GM06990 (cell line): ENCODE data around the gene MCCC2.
A peak's percentile ranks its signal among the peaks of the same experiment; 100 is the strongest.

Experiments used
- DNase-seq: peaks from one replicate; pipeline ENCODE4 v3.0.0-alpha.2; 2011; ENCODE audit not compliant: insufficient read length; ENCODE audit errors: extremely low read depth
- H3K27me3 ChIP-seq: replicated peaks from 2 replicates; pipeline ENCODE4 v1.6.0; 2011; ENCODE audit warnings: low read length; ENCODE audit not compliant: control insufficient read depth, insufficient read depth
- H3K36me3 ChIP-seq: 2 replicates; pipeline ENCODE4 v1.5.1; 2011; ENCODE audit warnings: low read length; ENCODE audit not compliant: control insufficient read depth, insufficient read depth
- H3K4me3 ChIP-seq: replicated peaks from 2 replicates; pipeline ENCODE4 v1.5.1; 2011; ENCODE audit warnings: low read depth, mild to moderate bottlenecking, control low read depth, low read length
- TF ChIP-seq, protein P1 (sequence below): IDR thresholded peaks from 2 replicates; pipeline ENCODE4 v1.5.1; 2011; ENCODE audit warnings: low read length, control low read depth, mild to moderate bottlenecking, inconsistent platforms; ENCODE audit not compliant: insufficient read depth, poor library complexity, severe bottlenecking

MCCC2 gene

DNA sequence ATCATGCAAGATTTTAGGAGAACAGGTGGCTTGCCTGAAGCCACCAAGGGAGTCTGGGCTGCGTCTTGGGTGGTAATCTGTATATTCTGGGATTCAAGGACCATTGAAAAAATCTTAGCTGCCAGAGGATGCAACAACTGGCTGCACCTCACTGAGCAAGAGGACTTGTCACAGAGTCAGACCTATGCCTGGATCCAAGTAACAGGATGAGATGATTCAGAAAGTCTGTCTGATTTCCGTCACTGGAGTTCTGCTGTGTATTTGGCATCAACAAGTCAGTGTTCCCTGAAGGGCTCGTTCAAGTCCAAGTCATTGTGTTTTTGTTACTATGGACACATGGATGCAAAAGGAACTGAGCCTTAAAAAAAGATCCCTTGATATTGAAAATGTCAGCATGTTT, 94.2 kb downstream of the MCCC2 start:
- TF ChIP-seq, protein P1, sequence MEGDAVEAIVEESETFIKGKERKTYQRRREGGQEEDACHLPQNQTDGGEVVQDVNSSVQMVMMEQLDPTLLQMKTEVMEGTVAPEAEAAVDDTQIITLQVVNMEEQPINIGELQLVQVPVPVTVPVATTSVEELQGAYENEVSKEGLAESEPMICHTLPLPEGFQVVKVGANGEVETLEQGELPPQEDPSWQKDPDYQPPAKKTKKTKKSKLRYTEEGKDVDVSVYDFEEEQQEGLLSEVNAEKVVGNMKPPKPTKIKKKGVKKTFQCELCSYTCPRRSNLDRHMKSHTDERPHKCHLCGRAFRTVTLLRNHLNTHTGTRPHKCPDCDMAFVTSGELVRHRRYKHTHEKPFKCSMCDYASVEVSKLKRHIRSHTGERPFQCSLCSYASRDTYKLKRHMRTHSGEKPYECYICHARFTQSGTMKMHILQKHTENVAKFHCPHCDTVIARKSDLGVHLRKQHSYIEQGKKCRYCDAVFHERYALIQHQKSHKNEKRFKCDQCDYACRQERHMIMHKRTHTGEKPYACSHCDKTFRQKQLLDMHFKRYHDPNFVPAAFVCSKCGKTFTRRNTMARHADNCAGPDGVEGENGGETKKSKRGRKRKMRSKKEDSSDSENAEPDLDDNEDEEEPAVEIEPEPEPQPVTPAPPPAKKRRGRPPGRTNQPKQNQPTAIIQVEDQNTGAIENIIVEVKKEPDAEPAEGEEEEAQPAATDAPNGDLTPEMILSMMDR, result no peak
- DNase-seq, result no peak
- Histone ChIP-seq H3K36me3 (no peaks in the 10 kb centered on the region), H3K4me3 (no peak overlapping the region), H3K27me3 (no peaks in the 10 kb centered on the region; the same call in none of the 2 replicates)

DNA sequence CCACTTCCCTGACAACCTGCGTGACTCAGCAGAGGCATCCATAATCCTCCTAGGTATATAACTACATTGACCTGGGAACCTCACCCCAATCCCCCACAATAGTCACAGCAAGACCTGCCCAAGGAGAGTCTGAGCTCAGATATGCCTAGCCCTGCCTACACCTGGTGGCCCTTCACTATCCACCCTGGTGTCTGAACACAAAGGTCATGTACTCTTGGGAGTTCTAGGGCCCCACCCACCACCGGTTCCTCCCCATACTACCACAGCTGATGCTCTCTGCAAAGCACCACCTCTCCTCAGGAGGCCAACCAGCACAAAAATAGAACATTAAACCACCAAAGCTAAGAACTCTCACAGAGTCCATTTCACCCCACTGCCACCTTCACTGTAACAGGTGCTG, 97.2 kb downstream of the MCCC2 start:
- no peaks in the 10 kb centered on the region for H3K36me3 ChIP-seq
- TF ChIP-seq, protein P1, result no peak
- DNase-seq, result no peak
- no peaks in the 10 kb centered on the region; the same call in none of the 2 replicates for H3K27me3 ChIP-seq
- H3K4me3 ChIP-seq, result no peak overlapping the region

DNA sequence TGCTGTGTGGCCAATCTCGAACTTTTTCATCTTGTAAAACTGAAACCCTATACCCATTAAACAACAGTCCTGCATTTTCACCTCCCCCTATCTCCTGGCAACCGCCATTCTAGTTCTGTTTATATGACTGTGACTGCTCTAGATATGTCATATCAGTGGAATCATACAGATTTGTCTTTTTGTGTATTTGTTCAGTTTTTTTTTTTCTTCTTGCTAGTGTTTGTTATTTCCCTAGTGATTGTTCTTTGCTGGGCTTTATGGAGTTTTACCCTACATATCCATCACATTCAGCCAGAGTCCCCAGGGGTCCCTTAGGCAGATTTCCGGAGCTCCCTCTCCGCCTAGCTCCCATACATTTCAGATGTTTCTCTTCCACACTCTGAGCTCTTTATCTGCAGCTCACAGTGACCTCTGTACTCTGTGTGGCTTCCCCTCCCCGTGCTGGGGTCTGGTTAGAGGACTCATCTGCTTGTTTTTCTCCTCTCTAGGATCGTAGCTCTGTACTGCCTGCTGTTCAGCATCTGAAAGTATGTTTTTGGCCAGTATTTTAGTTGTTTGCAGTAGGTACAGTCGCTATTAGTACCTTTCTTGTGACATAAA, 106.8 kb downstream of the MCCC2 start:
- TF ChIP-seq, protein P1, result no peak
- Histone ChIP-seq H3K36me3 (no peaks in the 10 kb centered on the region), H3K27me3 (no peaks in the 10 kb centered on the region; the same call in 1 of the 2 replicates), H3K4me3 (no peak overlapping the region)
- DNase-seq, result no peak

- Histone ChIP-seq H3K36me3 (no peaks in the 10 kb centered on the region), H3K4me3 (no peak overlapping the region), H3K27me3 (no peaks in the 10 kb centered on the region; the same call in 1 of the 2 replicates)
- TF ChIP-seq, protein P1, result no peak
- DNase-seq, result no peak
Measured at GRCh38 chr5:71695071-71695470, 107.9 kb downstream of the MCCC2 start.

DNA sequence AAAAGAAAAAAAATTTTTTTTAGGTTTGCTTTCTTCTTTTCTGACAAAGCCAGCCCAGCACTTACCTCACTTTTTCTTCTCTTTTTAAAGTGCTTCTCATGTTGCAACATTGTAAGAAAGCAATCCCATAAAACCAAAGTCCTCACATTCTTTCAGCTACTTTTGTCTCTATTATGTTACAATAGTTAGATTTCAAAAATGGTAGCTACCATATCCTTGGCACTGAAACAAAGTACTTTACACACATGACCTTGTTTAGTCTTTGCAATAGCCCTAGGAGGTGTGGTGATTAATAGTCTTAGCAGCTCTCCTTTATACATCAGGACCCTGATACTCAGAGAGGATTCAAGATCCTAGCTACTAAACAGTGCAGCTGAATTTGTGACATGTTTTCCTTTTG, 108.5 kb downstream of the MCCC2 start:
- Histone ChIP-seq H3K36me3 (no peaks in the 10 kb centered on the region), H3K27me3 (no peaks in the 10 kb centered on the region; the same call in 1 of the 2 replicates), H3K4me3 (no peak overlapping the region)
- TF ChIP-seq, protein P1, result no peak
- no peak for DNase-seq

DNA sequence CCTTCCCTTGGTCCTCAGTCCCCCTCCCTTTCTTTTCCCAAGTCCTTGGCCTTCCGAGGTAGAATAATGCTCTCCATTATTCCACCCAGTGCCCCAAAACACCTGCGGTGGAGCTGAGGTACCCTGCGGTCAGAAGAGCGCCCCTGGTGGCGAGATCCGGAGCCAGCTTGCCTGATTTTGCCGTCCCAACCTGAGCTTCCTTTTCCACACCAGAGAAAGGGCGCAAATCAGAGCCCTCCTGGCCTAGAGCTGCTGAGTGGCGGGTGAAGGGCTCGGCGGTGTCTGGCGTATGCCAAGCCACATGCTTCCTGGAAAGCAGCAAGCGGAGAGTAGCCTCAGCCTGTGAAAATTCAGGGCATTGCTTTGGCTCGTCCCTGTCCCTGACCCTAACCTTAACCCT, 110.8 kb downstream of the MCCC2 start:
- no peaks in the 10 kb centered on the region for H3K36me3 ChIP-seq
- TF ChIP-seq, protein P1, result peak; percentile 38
- no peak for DNase-seq
- H3K4me3 ChIP-seq, result no peak overlapping the region
- H3K27me3 ChIP-seq, result no peaks in the 10 kb centered on the region; the same call in 1 of the 2 replicates
